ENCODE measurements around the gene SATB2.

The SATB2 gene

GRCh38 chr2:199471443-199472057 lies 13.8 kb upstream of the SATB2 start:
- Histone ChIP-seq H3K9me3 (ENCODE audit: control insufficient read depth in 1 of 2, low read length in 2 of 2) (no peaks in the 10 kb centered on the region), H3K27me3 (ENCODE audit: low read depth, low read length) (peaks cover 63% of the 10 kb centered on the region), H3K27ac (ENCODE audit: low read length) (no peak overlapping the region), H3K36me3 (ENCODE audit: control insufficient read depth in 1 of 2, insufficient read depth in 2 of 2, low read length in 2 of 2) (no peaks in the 10 kb centered on the region), H3K4me1 (ENCODE audit: control insufficient read depth in 1 of 2, insufficient read depth in 2 of 2, low read length in 2 of 2) (peaks cover 0 to 31% of the 10 kb centered on the region in 2 donors), H3K4me3 (ENCODE audit: low read depth in 1 of 2, low read length in 2 of 2) (peak overlapping the region in 1 of 2 donors; percentile 36)

DNA sequence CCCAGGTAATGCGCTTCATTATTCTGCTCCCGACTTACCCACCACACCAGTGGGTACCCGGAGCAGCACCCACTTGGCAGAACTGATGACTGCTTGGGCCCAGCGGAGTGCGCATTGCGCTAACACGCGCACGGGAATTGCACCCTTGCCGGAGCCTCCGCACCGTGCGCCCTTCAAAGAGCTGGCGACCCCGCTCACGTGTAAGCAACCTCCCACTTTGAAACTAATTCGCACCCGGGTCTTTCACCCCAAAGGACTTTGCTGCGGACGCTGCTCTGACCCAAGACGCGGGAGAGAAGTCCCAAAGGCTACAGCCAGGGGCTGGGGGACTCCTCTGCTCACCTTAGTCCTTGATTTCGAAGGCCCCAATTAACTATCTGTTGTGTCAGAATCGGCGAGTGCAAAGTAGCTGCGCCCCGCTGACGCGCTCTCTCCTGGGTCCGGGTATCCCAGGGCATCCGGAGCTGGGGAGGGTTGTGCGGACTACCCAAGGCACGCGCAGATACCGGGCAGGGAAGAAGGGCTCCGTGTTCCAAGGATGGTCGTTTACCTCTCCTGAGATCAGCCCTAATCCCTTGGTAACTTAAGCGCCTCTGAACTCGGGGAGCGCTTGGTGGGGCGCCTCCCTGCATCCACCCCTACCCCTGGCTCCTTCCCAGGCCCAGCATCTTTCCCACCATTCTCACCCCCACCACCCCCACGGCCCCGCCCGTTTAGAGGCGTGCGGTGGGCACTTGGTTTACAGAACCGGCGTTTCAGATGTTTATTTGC lies 13.1 kb upstream of the SATB2 start:
- Histone ChIP-seq H3K27me3 (ENCODE audit: low read depth, low read length) (peaks cover 70% of the 10 kb centered on the region), H3K36me3 (ENCODE audit: control insufficient read depth in 1 of 2, insufficient read depth in 2 of 2, low read length in 2 of 2) (no peaks in the 10 kb centered on the region), H3K4me3 (ENCODE audit: low read depth in 1 of 2, low read length in 2 of 2) (peak overlapping the region in 1 of 2 donors; percentile 36), H3K4me1 (ENCODE audit: control insufficient read depth in 1 of 2, insufficient read depth in 2 of 2, low read length in 2 of 2) (peaks cover 0 to 31% of the 10 kb centered on the region in 2 donors), H3K27ac (ENCODE audit: low read length) (no peak overlapping the region), H3K9me3 (ENCODE audit: control insufficient read depth in 1 of 2, low read length in 2 of 2) (no peaks in the 10 kb centered on the region)

DNA sequence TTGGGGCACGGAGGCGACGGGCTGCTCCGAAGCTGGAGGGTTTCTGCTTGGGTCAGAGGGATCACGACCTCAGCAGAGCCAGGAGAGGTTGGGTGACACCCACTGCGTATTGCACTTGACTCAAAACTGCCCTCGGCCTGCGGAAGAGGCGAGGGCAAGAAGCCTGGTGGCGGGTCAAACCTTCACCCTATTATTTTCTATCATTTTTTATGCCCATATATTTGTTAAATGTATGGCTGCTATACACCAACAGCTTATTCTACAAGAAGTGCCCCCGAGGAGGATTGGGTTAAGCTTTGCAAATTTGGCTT lies 12.6 kb upstream of the SATB2 start:
- Histone ChIP-seq H3K36me3 (ENCODE audit: control insufficient read depth in 1 of 2, insufficient read depth in 2 of 2, low read length in 2 of 2) (no peaks in the 10 kb centered on the region), H3K9me3 (ENCODE audit: control insufficient read depth in 1 of 2, low read length in 2 of 2) (no peaks in the 10 kb centered on the region), H3K4me3 (ENCODE audit: low read depth in 1 of 2, low read length in 2 of 2) (no peak overlapping the region), H3K27me3 (ENCODE audit: low read depth, low read length) (peaks cover 75% of the 10 kb centered on the region), H3K27ac (ENCODE audit: low read length) (no peak overlapping the region), H3K4me1 (ENCODE audit: control insufficient read depth in 1 of 2, insufficient read depth in 2 of 2, low read length in 2 of 2) (peaks cover 0 to 31% of the 10 kb centered on the region in 2 donors)

GRCh38 chr2:199469514-199470360 lies 12.0 kb upstream of the SATB2 start:
- H3K9me3 ChIP-seq (ENCODE audit: control insufficient read depth in 1 of 2, low read length in 2 of 2): no peaks in the 10 kb centered on the region
- H3K4me3 ChIP-seq (ENCODE audit: low read depth in 1 of 2, low read length in 2 of 2): no peak overlapping the region
- H3K27me3 ChIP-seq (ENCODE audit: low read depth, low read length): peaks cover 81% of the 10 kb centered on the region
- H3K27ac ChIP-seq (ENCODE audit: low read length): no peak overlapping the region
- H3K36me3 ChIP-seq (ENCODE audit: control insufficient read depth in 1 of 2, insufficient read depth in 2 of 2, low read length in 2 of 2): no peaks in the 10 kb centered on the region
- H3K4me1 ChIP-seq (ENCODE audit: control insufficient read depth in 1 of 2, insufficient read depth in 2 of 2, low read length in 2 of 2): peaks cover 0 to 34% of the 10 kb centered on the region in 2 donors

- Histone ChIP-seq H3K9me3 (ENCODE audit: control insufficient read depth in 1 of 2, low read length in 2 of 2) (no peaks in the 10 kb centered on the region), H3K27ac (ENCODE audit: low read length) (no peak overlapping the region), H3K4me3 (ENCODE audit: low read depth in 1 of 2, low read length in 2 of 2) (no peak overlapping the region), H3K36me3 (ENCODE audit: control insufficient read depth in 1 of 2, insufficient read depth in 2 of 2, low read length in 2 of 2) (no peaks in the 10 kb centered on the region), H3K27me3 (ENCODE audit: low read depth, low read length) (peaks cover 90% of the 10 kb centered on the region), H3K4me1 (ENCODE audit: control insufficient read depth in 1 of 2, insufficient read depth in 2 of 2, low read length in 2 of 2) (peaks cover 0 to 43% of the 10 kb centered on the region in 2 donors)
Measured at GRCh38 chr2:199468561-199469513, 11.1 kb upstream of the SATB2 start.

DNA sequence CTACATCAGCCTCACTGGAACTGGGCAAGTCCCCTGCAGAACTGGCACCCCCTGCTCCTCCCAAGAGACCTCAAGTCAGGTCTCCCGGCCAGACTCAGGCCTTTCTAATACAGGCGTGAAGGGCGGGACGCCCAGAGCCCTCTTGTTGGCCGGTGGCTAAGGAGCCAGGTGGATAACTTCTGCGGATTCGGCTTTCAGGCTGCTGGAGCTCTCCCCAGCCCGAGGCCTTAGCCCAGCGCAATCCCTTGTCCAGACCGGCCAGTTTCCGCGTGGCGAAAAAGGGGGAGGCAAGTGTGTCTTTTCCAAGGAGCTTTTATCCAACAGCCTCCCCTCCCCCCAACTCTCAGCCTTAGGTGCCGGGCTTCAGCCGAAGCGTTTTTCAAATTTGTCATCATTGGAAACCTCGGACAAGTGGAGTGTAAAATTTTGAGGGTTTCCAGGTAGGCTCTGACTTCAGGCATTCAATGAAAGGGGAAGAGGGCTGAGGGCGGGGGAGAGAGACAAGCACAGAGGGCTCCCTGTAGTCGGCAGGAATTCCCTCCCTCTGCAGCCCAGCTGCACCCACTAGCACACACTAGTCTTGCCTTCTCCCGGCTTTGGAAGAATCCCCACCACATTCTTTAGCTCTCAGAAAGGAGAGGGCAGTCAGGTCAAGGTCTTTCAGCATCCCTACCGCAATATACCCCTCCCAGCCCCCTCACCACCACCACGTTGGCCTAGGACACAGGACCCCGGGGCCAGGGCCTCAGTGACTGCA lies 9.5 kb upstream of the SATB2 start:
- Histone ChIP-seq H3K4me3 (ENCODE audit: low read depth in 1 of 2, low read length in 2 of 2) (no peak overlapping the region), H3K36me3 (ENCODE audit: control insufficient read depth in 1 of 2, insufficient read depth in 2 of 2, low read length in 2 of 2) (no peaks in the 10 kb centered on the region), H3K27me3 (ENCODE audit: low read depth, low read length) (peaks cover 96% of the 10 kb centered on the region), H3K27ac (ENCODE audit: low read length) (no peak overlapping the region), H3K9me3 (ENCODE audit: control insufficient read depth in 1 of 2, low read length in 2 of 2) (no peaks in the 10 kb centered on the region), H3K4me1 (ENCODE audit: control insufficient read depth in 1 of 2, insufficient read depth in 2 of 2, low read length in 2 of 2) (peaks cover 0 to 54% of the 10 kb centered on the region in 2 donors)

- no peak overlapping the region for H3K4me3 ChIP-seq (ENCODE audit: low read depth in 1 of 2, low read length in 2 of 2)
- H3K27ac ChIP-seq (ENCODE audit: low read length): no peak overlapping the region
- no peaks in the 10 kb centered on the region for H3K36me3 ChIP-seq (ENCODE audit: control insufficient read depth in 1 of 2, insufficient read depth in 2 of 2, low read length in 2 of 2)
- no peaks in the 10 kb centered on the region for H3K9me3 ChIP-seq (ENCODE audit: control insufficient read depth in 1 of 2, low read length in 2 of 2)
- peaks cover 96% of the 10 kb centered on the region for H3K27me3 ChIP-seq (ENCODE audit: low read depth, low read length)
- H3K4me1 ChIP-seq (ENCODE audit: control insufficient read depth in 1 of 2, insufficient read depth in 2 of 2, low read length in 2 of 2): peaks cover 0 to 54% of the 10 kb centered on the region in 2 donors
Measured at GRCh38 chr2:199466692-199467065, 8.9 kb upstream of the SATB2 start.

- peaks cover 92% of the 10 kb centered on the region for H3K27me3 ChIP-seq (ENCODE audit: low read depth, low read length)
- H3K9me3 ChIP-seq (ENCODE audit: control insufficient read depth in 1 of 2, low read length in 2 of 2): no peaks in the 10 kb centered on the region
- H3K36me3 ChIP-seq (ENCODE audit: control insufficient read depth in 1 of 2, insufficient read depth in 2 of 2, low read length in 2 of 2): no peaks in the 10 kb centered on the region
- H3K27ac ChIP-seq (ENCODE audit: low read length): no peak overlapping the region
- H3K4me1 ChIP-seq (ENCODE audit: control insufficient read depth in 1 of 2, insufficient read depth in 2 of 2, low read length in 2 of 2): peaks cover 0 to 50% of the 10 kb centered on the region in 2 donors
- no peak overlapping the region for H3K4me3 ChIP-seq (ENCODE audit: low read depth in 1 of 2, low read length in 2 of 2)
Measured at GRCh38 chr2:199465988-199466691, 8.4 kb upstream of the SATB2 start.

GRCh38 chr2:199465390-199465789 lies 7.7 kb upstream of the SATB2 start:
- peaks cover 0 to 43% of the 10 kb centered on the region in 2 donors for H3K4me1 ChIP-seq (ENCODE audit: control insufficient read depth in 1 of 2, insufficient read depth in 2 of 2, low read length in 2 of 2)
- peaks cover 87% of the 10 kb centered on the region for H3K27me3 ChIP-seq (ENCODE audit: low read depth, low read length)
- no peak overlapping the region for H3K27ac ChIP-seq (ENCODE audit: low read length)
- H3K36me3 ChIP-seq (ENCODE audit: control insufficient read depth in 1 of 2, insufficient read depth in 2 of 2, low read length in 2 of 2): no peaks in the 10 kb centered on the region
- H3K4me3 ChIP-seq (ENCODE audit: low read depth in 1 of 2, low read length in 2 of 2): no peak overlapping the region
- H3K9me3 ChIP-seq (ENCODE audit: control insufficient read depth in 1 of 2, low read length in 2 of 2): no peaks in the 10 kb centered on the region

Data from muscle layer of duodenum (tissue), 2 donors.